SU-DHL-6 (cell line): ENCODE measurements around the gene MAPKAPK2.
"Not testable (repeated sequence)": the region's sequence is repeated elsewhere in the genome, so short reads cannot be mapped to it uniquely, and the experiment has no call there.

Experiments
- H2AFZ ChIP-seq: fragments of 200-600 bp; sonication (generic); 2 replicates; pipeline ENCODE4 v1.6.1; 2014; ENCODE audit warnings: low read depth, mild to moderate bottlenecking, moderate library complexity, mixed read lengths, antibody characterized with exemption, low read length; ENCODE audit not compliant: severe bottlenecking
- H3F3A ChIP-seq: fragments of 200-600 bp; shearing (Covaris generic); 2 replicates; pipeline ENCODE4 v1.6.0; 2016; ENCODE audit warnings: antibody characterized with exemption, mild to moderate bottlenecking; ENCODE audit not compliant: insufficient read depth
- H3K27ac ChIP-seq: fragments of 200-600 bp; sonication (generic); 2 replicates; pipeline ENCODE4 v1.5.1; 2016; ENCODE audit warnings: low read depth, mild to moderate bottlenecking, low read length, moderate library complexity, mixed read lengths
- H3K27me3 ChIP-seq: fragments of 200-600 bp; sonication (generic), shearing (Covaris generic); 2 replicates; pipeline ENCODE4 v1.6.0; 2014; ENCODE audit warnings: mild to moderate bottlenecking, low read length
- H3K36me3 ChIP-seq: fragments of 200-600 bp; sonication (generic); 2 replicates; pipeline ENCODE4 v1.6.1; 2014; ENCODE audit warnings: mild to moderate bottlenecking, low read length, mixed read lengths
- H3K4me2 ChIP-seq: fragments of 300-600, 200-600 bp; shearing (Covaris generic), sonication (generic); 2 replicates; pipeline ENCODE4 v1.6.0; 2014; ENCODE audit warnings: low read length, low read depth, mild to moderate bottlenecking; ENCODE audit not compliant: poor library complexity, severe bottlenecking
- H3K4me3 ChIP-seq: fragments of 200-600 bp; sonication (generic); 2 replicates; pipeline ENCODE4 v1.5.1; 2014; ENCODE audit warnings: antibody characterized with exemption, low read length, mild to moderate bottlenecking, mixed read lengths; ENCODE audit not compliant: insufficient read depth, poor library complexity, severe bottlenecking
- H3K79me2 ChIP-seq: fragments of 200-600 bp; sonication (generic); 2 replicates; pipeline ENCODE4 v1.6.1; 2014; ENCODE audit warnings: mild to moderate bottlenecking, low read length, moderate library complexity; ENCODE audit not compliant: insufficient read depth
- H3K9ac ChIP-seq: fragments of 200-600 bp; sonication (generic); 2 replicates; pipeline ENCODE4 v1.7.0; 2014; ENCODE audit warnings: mild to moderate bottlenecking, low read length
- H3K9me2 ChIP-seq: fragments of 200-600 bp; sonication (generic); replicated peaks from 2 replicates; pipeline ENCODE4 v1.6.1; 2014; ENCODE audit warnings: low read length; ENCODE audit not compliant: insufficient read depth
- H3K9me3 ChIP-seq: fragments of 200-600 bp; sonication (generic); 2 replicates; pipeline ENCODE4 v1.6.1; 2014; ENCODE audit warnings: low read length, mixed read lengths; ENCODE audit not compliant: insufficient read depth
- H4K20me1 ChIP-seq: fragments of 200-600 bp; sonication (generic); 2 replicates; pipeline ENCODE4 v1.6.1; 2014; ENCODE audit warnings: low read depth, mild to moderate bottlenecking, antibody characterized with exemption, low read length, moderate library complexity, mixed read lengths
- EZH2phosphoT487 ChIP-seq: fragments of 200-600 bp; sonication (generic), shearing (Covaris generic); conservative IDR thresholded peaks from 2 replicates; pipeline ENCODE4 v1.6.1; 2018; ENCODE audit warnings: mild to moderate bottlenecking, antibody characterized with exemption, low read length, moderate library complexity, mixed read lengths
- TF ChIP-seq, protein P1 (sequence below): fragments of 200-600 bp; sonication (generic); IDR thresholded peaks from one replicate; pipeline ENCODE4 v1.5.1; 2017; ENCODE audit warnings: antibody characterized with exemption, mild to moderate bottlenecking, low read length, moderate library complexity; ENCODE audit not compliant: insufficient read depth, poor library complexity, severe bottlenecking

Gene MAPKAPK2

DNA sequence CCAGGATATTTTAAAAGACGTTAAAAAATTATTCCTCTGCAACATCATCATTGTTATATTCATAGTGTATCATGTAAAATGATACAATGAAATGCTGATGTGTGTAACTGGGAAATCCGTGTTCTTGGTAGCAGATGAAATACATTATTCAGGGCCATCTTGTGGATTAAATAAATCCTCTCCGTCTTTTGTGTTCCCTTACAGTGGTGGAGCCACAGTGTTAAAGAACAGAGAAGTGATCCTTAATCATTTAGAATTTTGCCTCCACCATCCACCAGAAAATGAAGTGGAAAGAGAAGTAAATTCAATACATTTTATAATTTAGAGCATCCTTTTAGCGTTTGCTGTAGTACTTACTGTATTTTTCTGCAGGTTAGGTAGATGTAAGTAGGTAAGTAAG is 48.0 kb upstream of the MAPKAPK2 start:
- no peak overlapping the region for H3K27ac ChIP-seq
- H3K79me2 ChIP-seq = no peaks in the 10 kb centered on the region
- H4K20me1 ChIP-seq = no peaks in the 10 kb centered on the region
- no peaks in the 10 kb centered on the region for H3K9me3 ChIP-seq
- no peaks in the 10 kb centered on the region for H3K36me3 ChIP-seq
- H3K4me2 ChIP-seq = no peak overlapping the region
- H3K9ac ChIP-seq = no peak overlapping the region
- H2AFZ ChIP-seq = no peak overlapping the region
- H3K9me2 ChIP-seq = no peaks in the 10 kb centered on the region
- H3F3A ChIP-seq = peaks cover 28% of the 10 kb centered on the region
- H3K27me3 ChIP-seq = no peaks in the 10 kb centered on the region
- H3K4me3 ChIP-seq = no peak overlapping the region
- TF ChIP-seq, protein P1, sequence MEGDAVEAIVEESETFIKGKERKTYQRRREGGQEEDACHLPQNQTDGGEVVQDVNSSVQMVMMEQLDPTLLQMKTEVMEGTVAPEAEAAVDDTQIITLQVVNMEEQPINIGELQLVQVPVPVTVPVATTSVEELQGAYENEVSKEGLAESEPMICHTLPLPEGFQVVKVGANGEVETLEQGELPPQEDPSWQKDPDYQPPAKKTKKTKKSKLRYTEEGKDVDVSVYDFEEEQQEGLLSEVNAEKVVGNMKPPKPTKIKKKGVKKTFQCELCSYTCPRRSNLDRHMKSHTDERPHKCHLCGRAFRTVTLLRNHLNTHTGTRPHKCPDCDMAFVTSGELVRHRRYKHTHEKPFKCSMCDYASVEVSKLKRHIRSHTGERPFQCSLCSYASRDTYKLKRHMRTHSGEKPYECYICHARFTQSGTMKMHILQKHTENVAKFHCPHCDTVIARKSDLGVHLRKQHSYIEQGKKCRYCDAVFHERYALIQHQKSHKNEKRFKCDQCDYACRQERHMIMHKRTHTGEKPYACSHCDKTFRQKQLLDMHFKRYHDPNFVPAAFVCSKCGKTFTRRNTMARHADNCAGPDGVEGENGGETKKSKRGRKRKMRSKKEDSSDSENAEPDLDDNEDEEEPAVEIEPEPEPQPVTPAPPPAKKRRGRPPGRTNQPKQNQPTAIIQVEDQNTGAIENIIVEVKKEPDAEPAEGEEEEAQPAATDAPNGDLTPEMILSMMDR = no peak
- TF ChIP-seq EZH2phosphoT487 = no peak

DNA sequence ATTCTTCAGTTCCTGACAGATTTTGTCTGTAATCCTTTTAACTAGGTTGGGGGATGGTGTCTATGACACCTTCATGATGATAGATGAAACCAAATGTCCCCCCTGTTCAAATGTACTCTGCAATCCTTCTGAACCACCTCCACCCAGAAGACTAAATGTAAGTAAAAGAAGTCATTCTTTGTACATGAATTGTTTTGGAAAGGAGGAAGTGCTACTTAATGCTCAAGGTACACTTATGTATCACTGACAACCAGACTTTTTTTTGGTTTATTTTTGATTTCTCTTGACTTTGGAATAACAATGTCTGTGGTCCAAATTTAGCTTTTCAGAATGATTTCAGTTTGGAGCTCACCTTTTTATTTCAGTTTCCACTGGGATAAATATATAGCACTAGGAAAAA is 47.1 kb upstream of the MAPKAPK2 start:
- no peaks in the 10 kb centered on the region for H4K20me1 ChIP-seq
- no peaks in the 10 kb centered on the region for H3K79me2 ChIP-seq
- no peak overlapping the region for H2AFZ ChIP-seq
- no peak overlapping the region for H3K4me3 ChIP-seq
- peaks cover 28% of the 10 kb centered on the region for H3F3A ChIP-seq
- H3K9me2 ChIP-seq = no peaks in the 10 kb centered on the region
- H3K36me3 ChIP-seq = no peaks in the 10 kb centered on the region
- H3K9me3 ChIP-seq = no peaks in the 10 kb centered on the region
- H3K4me2 ChIP-seq = no peak overlapping the region
- no peak for TF ChIP-seq EZH2phosphoT487
- TF ChIP-seq, protein P1 = no peak
- H3K27ac ChIP-seq = no peak overlapping the region
- no peaks in the 10 kb centered on the region for H3K27me3 ChIP-seq
- no peak overlapping the region for H3K9ac ChIP-seq

DNA sequence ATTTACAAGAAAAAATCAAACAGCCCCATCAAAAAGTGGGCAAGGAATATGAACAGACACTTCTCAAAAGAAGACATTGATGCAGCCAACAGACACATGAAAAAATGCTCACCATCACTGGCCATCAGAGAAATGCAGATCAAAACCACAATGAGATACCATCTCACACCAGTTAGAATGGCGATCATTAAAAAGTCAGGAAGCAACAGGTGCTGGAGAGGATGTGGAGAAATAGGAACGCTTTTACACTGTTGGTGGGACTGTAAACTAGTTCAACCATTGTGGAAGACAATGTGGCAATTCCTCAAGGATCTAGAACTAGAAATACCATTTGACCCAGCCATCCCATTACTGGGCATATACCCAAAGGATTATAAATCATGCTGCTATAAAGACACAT is 42.6 kb upstream of the MAPKAPK2 start:
- not testable (repeated sequence) for H3K4me2 ChIP-seq, H3K36me3 ChIP-seq, H3K4me3 ChIP-seq, H2AFZ ChIP-seq, H3K27ac ChIP-seq, H3K9me2 ChIP-seq, H4K20me1 ChIP-seq, H3K9ac ChIP-seq, H3K27me3 ChIP-seq, H3F3A ChIP-seq, H3K9me3 ChIP-seq, H3K79me2 ChIP-seq

DNA sequence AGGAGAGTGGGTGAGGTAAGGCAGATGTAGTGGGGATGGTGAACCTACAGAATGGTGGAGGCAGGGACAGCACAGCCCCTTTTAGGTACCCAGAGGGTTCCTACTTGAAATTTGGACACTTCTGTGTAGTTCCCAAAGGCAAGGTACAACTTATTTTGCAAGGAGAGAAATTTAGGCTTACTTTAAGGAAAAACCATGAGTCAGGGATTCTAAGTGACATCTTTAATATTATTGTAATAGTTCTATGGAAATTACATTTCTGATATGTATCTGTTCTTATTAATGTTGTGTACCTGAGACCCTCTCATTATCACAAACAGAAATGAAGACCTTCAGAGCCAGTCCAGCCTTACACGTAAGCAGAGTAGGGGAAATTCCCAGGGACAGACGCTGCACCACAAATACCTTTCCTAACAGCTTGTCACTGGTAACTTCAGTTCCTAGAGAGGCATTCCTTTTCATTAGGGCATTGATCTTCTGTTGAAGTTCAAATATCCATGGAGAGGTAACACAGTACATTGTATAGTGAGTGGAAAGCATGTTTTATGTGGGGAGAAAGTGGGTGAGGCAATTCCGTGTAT is 41.5 kb upstream of the MAPKAPK2 start:
- H3K9me3 ChIP-seq = no peaks in the 10 kb centered on the region
- no peaks in the 10 kb centered on the region for H3K79me2 ChIP-seq
- H3K27ac ChIP-seq = no peak overlapping the region
- no peak overlapping the region for H3K4me3 ChIP-seq
- no peak overlapping the region for H3K9ac ChIP-seq
- TF ChIP-seq, protein P1 = no peak
- no peak for TF ChIP-seq EZH2phosphoT487
- no peak overlapping the region for H3K4me2 ChIP-seq
- H3F3A ChIP-seq = no peaks in the 10 kb centered on the region
- no peaks in the 10 kb centered on the region for H3K9me2 ChIP-seq
- H2AFZ ChIP-seq = no peak overlapping the region
- no peaks in the 10 kb centered on the region for H3K36me3 ChIP-seq
- H4K20me1 ChIP-seq = no peaks in the 10 kb centered on the region
- H3K27me3 ChIP-seq = no peaks in the 10 kb centered on the region
